Panc1 (cell line): ENCODE results near the gene TAP2.

Experiments
- CTCF ChIP-seq: fragments of 450-650 bp; IDR thresholded peaks from 2 replicates; pipeline ENCODE4 v1.5.1; 2017; ENCODE audit warnings: mild to moderate bottlenecking
- POLR2AphosphoS5 ChIP-seq: IDR thresholded peaks from 2 replicates; pipeline ENCODE4 v1.6.1; 2012; ENCODE audit warnings: mild to moderate bottlenecking, low read depth, low read length, moderate library complexity
- REST ChIP-seq, 2 experiments: IDR thresholded peaks; 2 replicates each; pipeline ENCODE4 v1.6.1; 2011 to 2012; ENCODE audit warnings: low read depth in 2 of 2, control low read depth in 1 of 2, low read length in 1 of 2, mild to moderate bottlenecking in 1 of 2, moderate library complexity in 1 of 2; ENCODE audit not compliant: insufficient read depth in 1 of 2

- TF ChIP-seq CTCF (peak; percentile 60), POLR2AphosphoS5 (no peak), REST (IDR thresholded peaks at IDR 0.05; ENCODE audit: insufficient read depth in 1 of 2, low read depth in 2 of 2, low read length in 1 of 2) (no peak)
These were observed 12.6 kb downstream of the TAP2 start for GRCh38 chr6:32825966-32826365.
